ENCODE data around the gene DUSP1. TPM values are rescaled to one million over a fixed set of nuclear protein-coding genes. Genes with fewer than 3 reads are reported as not detected.
A peak's percentile ranks its signal among the peaks of the same experiment; 100 is the strongest.

DUSP1 gene
- total and polyA plus RNA-seq, 7 donors = 99.9 to 1,033 (median 449) TPM

DNA sequence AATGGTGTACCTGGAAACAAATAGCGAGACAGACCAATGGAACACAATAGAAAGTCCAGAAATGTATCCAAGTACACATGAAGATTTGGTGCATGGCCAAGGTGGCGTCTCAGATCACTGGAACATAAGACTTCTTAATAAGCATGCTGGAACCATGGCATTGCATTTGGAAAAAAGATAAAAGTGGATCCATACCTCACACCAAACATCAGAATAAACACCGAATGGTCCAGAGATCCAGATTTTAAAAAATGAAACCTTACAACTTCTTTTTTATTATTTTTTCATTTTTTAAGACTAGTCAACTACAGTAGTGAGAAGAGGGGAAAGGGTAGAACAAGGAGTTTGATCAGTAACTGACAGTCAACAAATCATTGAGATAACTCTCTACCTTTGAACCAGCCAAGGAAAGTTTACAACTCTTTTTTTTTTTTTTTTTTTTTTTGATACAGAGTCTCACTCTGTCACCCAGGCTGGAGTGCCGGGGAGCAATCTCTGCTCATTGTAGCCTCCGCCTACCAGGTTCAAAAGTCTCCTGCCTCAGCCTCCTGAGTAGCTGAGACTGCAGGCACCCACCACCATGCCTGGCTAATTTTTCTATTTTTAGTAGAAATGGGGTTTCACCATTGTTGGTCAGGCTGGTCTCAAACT is 8.8 kb upstream of the DUSP1 start:
- no peaks in the 10 kb centered on the region for H3K36me3 ChIP-seq
- intact Hi-C loops (cut with DNase I) = no loop called here
- H3K27me3 ChIP-seq = no peaks in the 10 kb centered on the region
- no peak overlapping the region for H3K4me3 ChIP-seq
- peak; percentile 63 for DNase-seq
- WGBS, 2 donors = 17 to 68% methylated on average over 5 of the region's 5 CpGs
- peaks cover 0 to 28% (median 15%) of the 10 kb centered on the region in 4 donors for H3K4me1 ChIP-seq
- H3K27ac ChIP-seq = no peak overlapping the region
- TF ChIP-seq POLR2A (IDR thresholded peaks at IDR 0.05) = no peak
- TF ChIP-seq EP300 (IDR thresholded peaks at IDR 0.05) = no peak
- TF ChIP-seq POLR2AphosphoS5 (IDR thresholded peaks at IDR 0.05) = no peak
- TF ChIP-seq, protein P1, sequence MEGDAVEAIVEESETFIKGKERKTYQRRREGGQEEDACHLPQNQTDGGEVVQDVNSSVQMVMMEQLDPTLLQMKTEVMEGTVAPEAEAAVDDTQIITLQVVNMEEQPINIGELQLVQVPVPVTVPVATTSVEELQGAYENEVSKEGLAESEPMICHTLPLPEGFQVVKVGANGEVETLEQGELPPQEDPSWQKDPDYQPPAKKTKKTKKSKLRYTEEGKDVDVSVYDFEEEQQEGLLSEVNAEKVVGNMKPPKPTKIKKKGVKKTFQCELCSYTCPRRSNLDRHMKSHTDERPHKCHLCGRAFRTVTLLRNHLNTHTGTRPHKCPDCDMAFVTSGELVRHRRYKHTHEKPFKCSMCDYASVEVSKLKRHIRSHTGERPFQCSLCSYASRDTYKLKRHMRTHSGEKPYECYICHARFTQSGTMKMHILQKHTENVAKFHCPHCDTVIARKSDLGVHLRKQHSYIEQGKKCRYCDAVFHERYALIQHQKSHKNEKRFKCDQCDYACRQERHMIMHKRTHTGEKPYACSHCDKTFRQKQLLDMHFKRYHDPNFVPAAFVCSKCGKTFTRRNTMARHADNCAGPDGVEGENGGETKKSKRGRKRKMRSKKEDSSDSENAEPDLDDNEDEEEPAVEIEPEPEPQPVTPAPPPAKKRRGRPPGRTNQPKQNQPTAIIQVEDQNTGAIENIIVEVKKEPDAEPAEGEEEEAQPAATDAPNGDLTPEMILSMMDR (IDR thresholded peaks at IDR 0.05) = no peak
- H3K9me3 ChIP-seq = no peaks in the 10 kb centered on the region

DNA sequence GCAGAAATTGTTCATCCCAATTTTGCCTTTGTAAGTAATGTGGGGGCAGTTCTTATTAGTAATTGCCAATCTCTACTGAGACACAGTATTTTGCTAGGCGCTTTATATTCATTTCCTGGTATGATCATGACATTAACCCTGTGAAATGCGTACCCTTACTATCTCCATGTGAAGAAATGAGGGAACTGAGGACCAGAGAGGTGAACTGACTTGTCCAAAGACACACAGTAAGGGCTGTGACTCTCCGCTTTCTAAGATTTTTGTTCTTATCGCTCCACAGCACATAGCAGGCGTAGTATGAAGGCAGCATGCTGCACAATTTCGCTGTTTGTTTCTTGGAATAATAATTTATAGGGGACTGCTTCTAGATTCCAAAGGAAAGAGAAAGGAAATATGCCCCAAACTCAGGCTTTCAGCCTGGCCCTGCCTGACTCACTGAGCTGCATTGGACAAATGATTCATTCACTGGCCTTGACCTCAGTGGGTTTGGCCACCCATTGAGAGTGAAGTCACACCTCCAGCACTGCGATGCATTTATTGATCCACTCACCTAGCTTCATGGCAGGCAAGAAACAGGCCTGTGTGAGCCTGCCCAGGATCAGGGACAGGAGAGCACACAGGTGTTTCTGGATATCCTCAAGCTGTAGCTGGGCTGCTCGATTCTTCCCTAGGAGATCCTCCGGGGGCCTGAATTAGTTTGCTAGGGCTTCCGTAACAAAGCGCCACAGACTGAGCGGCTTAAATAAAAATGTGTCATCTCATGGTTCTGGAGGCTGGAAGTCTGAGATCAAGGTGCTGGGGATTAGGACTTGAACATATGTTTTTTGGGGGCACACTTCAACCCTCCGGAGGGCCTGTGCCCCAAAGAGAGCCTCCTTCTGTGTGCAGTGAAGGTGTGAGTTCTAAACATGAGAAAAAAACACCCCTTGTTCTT is 7.2 kb upstream of the DUSP1 start:
- Histone ChIP-seq H3K27ac (peak overlapping the region; percentile 73 to 99 (median 98)), H3K9me3 (no peaks in the 10 kb centered on the region), H3K4me1 (peaks cover 0 to 44% (median 25%) of the 10 kb centered on the region in 4 donors), H3K4me3 (no peak overlapping the region), H3K36me3 (no peaks in the 10 kb centered on the region), H3K27me3 (no peaks in the 10 kb centered on the region)
- intact Hi-C loops (cut with DNase I) = loop anchor here (2.0 kb wide), 1 partner anchor 57 kb away; the partner anchor contains the start of gene ERGIC1
- peak in 2 of 4 donors; percentile 4 to 7 for TF ChIP-seq POLR2AphosphoS5 (IDR thresholded peaks at IDR 0.05)
- no peak for TF ChIP-seq POLR2A (IDR thresholded peaks at IDR 0.05)
- WGBS, 2 donors = 77 to 81% methylated on average over 13 of the region's 13 CpGs
- peak; percentile 80 for DNase-seq

GRCh38 chr5:172776235-172776594 is 5.2 kb upstream of the DUSP1 start:
- no peak for DNase-seq
- Histone ChIP-seq H3K9me3 (no peaks in the 10 kb centered on the region), H3K27ac (peak overlapping the region; percentile 73 to 99 (median 98)), H3K4me3 (no peak overlapping the region), H3K36me3 (no peaks in the 10 kb centered on the region), H3K4me1 (peaks cover 0 to 61% (median 43%) of the 10 kb centered on the region in 4 donors), H3K27me3 (no peaks in the 10 kb centered on the region)
- no peak for TF ChIP-seq EP300 (IDR thresholded peaks at IDR 0.05)
- TF ChIP-seq POLR2A (IDR thresholded peaks at IDR 0.05) = no peak
- no peak for TF ChIP-seq POLR2AphosphoS5 (IDR thresholded peaks at IDR 0.05)
- TF ChIP-seq, protein P1 (IDR thresholded peaks at IDR 0.05) = no peak
- intact Hi-C loops (cut with DNase I) = loop anchor here (2.0 kb wide), 1 partner anchor 59 kb away; the partner anchor contains the start of gene ERGIC1
- 18 to 67% methylated on average over 2 of the region's 2 CpGs for WGBS, 2 donors

- intact Hi-C loops (cut with DNase I) = loop anchor here (2.0 kb wide), 1 partner anchor 59 kb away; the partner anchor contains the start of gene ERGIC1
- Histone ChIP-seq H3K9me3 (no peaks in the 10 kb centered on the region), H3K27me3 (no peaks in the 10 kb centered on the region), H3K27ac (peak overlapping the region; percentile 97 to 100 (median 99)), H3K36me3 (no peaks in the 10 kb centered on the region), H3K4me3 (no peak overlapping the region), H3K4me1 (peaks cover 0 to 61% (median 43%) of the 10 kb centered on the region in 4 donors)
- WGBS, 2 donors = 39 to 79% methylated on average over 11 of the region's 11 CpGs
- TF ChIP-seq EP300 (IDR thresholded peaks at IDR 0.05) = peak in 3 of 4 donors; percentile 55 to 84 (median 71)
- no peak for TF ChIP-seq POLR2A (IDR thresholded peaks at IDR 0.05)
- peak; percentile 51 to 74 (median 70) for TF ChIP-seq POLR2AphosphoS5 (IDR thresholded peaks at IDR 0.05)
- TF ChIP-seq, protein P1 (IDR thresholded peaks at IDR 0.05) = no peak
- peak; percentile 97 for DNase-seq
These were observed 4.6 kb upstream of the DUSP1 start for GRCh38 chr5:172775326-172776234.
